HCT116 (cell line): ENCODE data around the gene TEN1. TPM values are rescaled to one million over a fixed set of nuclear protein-coding genes. Genes with fewer than 3 reads are reported as not detected.

Experiments used
- ATAC-seq: fragments of 200-7000 bp; cut with Tn5 transposase; 2 replicates; pipeline ENCODE4 v1.9.1; 2020; ENCODE audit warnings: mild to moderate bottlenecking, moderate library complexity
- BruUV-seq: library from RNA; stranded (reverse); fragments of 400-500 nt; replicated peaks from 2 replicates; lab custom pipeline; 2021; lab: Mats Ljungman, UMichigan
- CTCF ChIA-PET: fragments of 300-600 bp; sonication (Branson Sonifier 250); formaldehyde crosslinking; loops from one replicate; lab custom pipeline; 2021; ENCODE audit warnings: antibody characterized with exemption; lab: Charles Lee
- POLR2A ChIA-PET: fragments of 300-600, 350-600 bp; sonication (Branson Sonifier 250); formaldehyde crosslinking; loops from one replicate; lab custom pipeline; 2021; ENCODE audit warnings: antibody characterized with exemption; lab: Charles Lee
- RAD21 ChIA-PET, 2 experiments: fragments of 300-600 bp; sonication (Branson Sonifier 250); formaldehyde crosslinking; loops; one replicate each; lab custom pipeline; 2023; ENCODE audit warnings: low total read pairs in 2 of 2; ENCODE audit not compliant: uncharacterized antibody in 2 of 2, unreplicated experiment in 2 of 2, low non-redundant PET in 1 of 2; lab: Charles Lee
- DNase-seq: peaks from one replicate; pipeline ENCODE4 v3.0.0-alpha.2; 2010; ENCODE audit warnings: low read depth, low spot score
- H2AFZ ChIP-seq: fragments of 200-600 bp; shearing (Covaris generic), sonication (generic); 2 replicates; pipeline ENCODE4 v1.6.1; 2017; ENCODE audit warnings: low read depth, mixed run types, mixed read lengths, antibody characterized with exemption, low read length; ENCODE audit not compliant: poor library complexity, severe bottlenecking
- H3K27ac ChIP-seq: 2 replicates; pipeline ENCODE4 v1.5.1; 2012; ENCODE audit warnings: low read depth, low read length
- H3K27me3 ChIP-seq: fragments of 200-600 bp; sonication (generic); 2 replicates; pipeline ENCODE4 v1.6.1; 2016; ENCODE audit warnings: mixed run types, low read length, mixed read lengths; ENCODE audit not compliant: insufficient read depth
- H3K36me3 ChIP-seq, 2 experiments: fragments of 200-500 bp in 1 of 2; fragments of 200-600 bp in 1 of 2; sonication (Bioruptor generic) in 1 of 2; sonication (generic) in 1 of 2; 2 replicates each; pipeline versions ENCODE4 v1.5.1 to v1.6.1; 2014 to 2016; ENCODE audit warnings: low read length in 2 of 2, inconsistent platforms in 1 of 2, mixed read lengths in 1 of 2, mixed run types in 1 of 2; ENCODE audit not compliant: insufficient read depth in 2 of 2, control insufficient read depth in 1 of 2
- H3K4me1 ChIP-seq, 2 experiments: fragments of 200-600 bp in 1 of 2; sonication (generic) in 1 of 2; 2 replicates each; pipeline versions ENCODE4 v1.5.1 to v1.6.1; 2012 to 2017; ENCODE audit warnings: low read length in 2 of 2, inconsistent platforms in 1 of 2, mild to moderate bottlenecking in 1 of 2, mixed read lengths in 1 of 2, mixed run types in 1 of 2, moderate library complexity in 1 of 2; ENCODE audit not compliant: insufficient read depth in 2 of 2, control insufficient read depth in 1 of 2
- H3K4me2 ChIP-seq: fragments of 200-600 bp; sonication (generic); 2 replicates; pipeline ENCODE4 v1.6.1; 2017; ENCODE audit warnings: mixed run types, low read length, mixed read lengths
- H3K4me3 ChIP-seq, 2 experiments: fragments of 200-600 bp in 1 of 2; sonication (generic) in 1 of 2; replicated peaks in 1 of 2; 2 replicates each; pipeline ENCODE4 v1.5.1; 2011 to 2016; ENCODE audit warnings: low read length in 2 of 2, control low read depth in 1 of 2, low read depth in 1 of 2, mild to moderate bottlenecking in 1 of 2, mixed read lengths in 1 of 2, mixed run types in 1 of 2
- H3K79me2 ChIP-seq: fragments of 200-600 bp; sonication (generic); 2 replicates; pipeline ENCODE4 v1.6.1; 2017; ENCODE audit warnings: mild to moderate bottlenecking, mixed run types, low read length, moderate library complexity, mixed read lengths; ENCODE audit not compliant: insufficient read depth
- H3K9ac ChIP-seq: fragments of 200-600 bp; sonication (generic); 2 replicates; pipeline ENCODE4 v1.6.1; 2016; ENCODE audit warnings: low read length, mixed read lengths
- H3K9me2 ChIP-seq: fragments of 200-600 bp; sonication (generic), shearing (Covaris generic); 2 replicates; pipeline ENCODE4 v1.6.1; 2017; ENCODE audit warnings: mixed run types, mild to moderate bottlenecking, moderate library complexity; ENCODE audit not compliant: insufficient read depth
- H3K9me3 ChIP-seq, 2 experiments: fragments of 200-500 bp in 1 of 2; fragments of 200-600 bp in 1 of 2; sonication (Bioruptor generic) in 1 of 2; sonication (generic) in 1 of 2; 2 replicates each; pipeline ENCODE4 v1.6.1; 2014 to 2017; ENCODE audit warnings: low read length in 2 of 2, mixed read lengths in 2 of 2, inconsistent platforms in 1 of 2, low read depth in 1 of 2, mild to moderate bottlenecking in 1 of 2, mixed run types in 1 of 2, moderate library complexity in 1 of 2; ENCODE audit not compliant: control insufficient read depth in 1 of 2, insufficient read depth in 1 of 2
- H4K20me1 ChIP-seq: fragments of 200-600 bp; sonication (generic), shearing (Covaris generic); 2 replicates; pipeline ENCODE4 v1.6.1; 2017; ENCODE audit warnings: mixed run types, mild to moderate bottlenecking, moderate library complexity; ENCODE audit not compliant: insufficient read depth
- ATF3 ChIP-seq: IDR thresholded peaks from 2 replicates; pipeline ENCODE4 v1.6.1; 2012
- CTCF ChIP-seq, 3 experiments: fragments of 200-600 bp in 1 of 3; sonication (generic) in 1 of 3; IDR thresholded peaks in 2 of 3; conservative IDR thresholded peaks in 1 of 3; 2 replicates each; pipeline ENCODE4 v1.5.1; 2012 to 2017; ENCODE audit warnings: low read depth in 2 of 3, low read length in 2 of 3, antibody characterized with exemption in 1 of 3, borderline replicate concordance in 1 of 3, control low read depth in 1 of 3, mild to moderate bottlenecking in 1 of 3, mixed read lengths in 1 of 3, mixed run types in 1 of 3, moderate library complexity in 1 of 3; ENCODE audit not compliant: insufficient read depth in 1 of 3
- POLR2AphosphoS5 ChIP-seq: IDR thresholded peaks from 2 replicates; pipeline ENCODE4 v1.6.1; 2011; ENCODE audit warnings: mild to moderate bottlenecking, low read depth, low read length, moderate library complexity
- RAD21 ChIP-seq: IDR thresholded peaks from 2 replicates; pipeline ENCODE4 v1.6.1; 2012; ENCODE audit warnings: low read depth, mild to moderate bottlenecking
- TCF7L2 ChIP-seq: IDR thresholded peaks from 2 replicates; pipeline ENCODE4 v1.7.0; 2011; ENCODE audit warnings: borderline replicate concordance, inconsistent platforms; ENCODE audit not compliant: insufficient read depth, insufficient read length; ENCODE audit errors: extremely low read depth
- ZBTB33 ChIP-seq: IDR thresholded peaks from 2 replicates; pipeline ENCODE4 v1.6.1; 2011; ENCODE audit warnings: mild to moderate bottlenecking, low read length, moderate library complexity; ENCODE audit not compliant: insufficient replicate concordance; ENCODE audit errors: extremely low read depth
- intact Hi-C: fragments of 100-400 bp; cut with micrococcal nuclease; formaldehyde crosslinking; loops from 2 replicates; pipeline ENCODE4 v1.10.0; 2022
- total RNA-seq: library from RNA; stranded (reverse); gene quantifications from one replicate; pipeline ENCODE4 v1.2.1, GENCODE V29; 2021; ENCODE audit not compliant: unreplicated experiment
- TF ChIP-seq, protein P1 (sequence below): IDR thresholded peaks from 2 replicates; pipeline ENCODE4 v1.6.1; 2012; ENCODE audit warnings: low read depth

TEN1 gene
- total RNA-seq, 1 experiment from 2014 or later: 18.5 TPM

GRCh38 chr17:75970011-75970523 is 9.0 kb upstream of the TEN1 start:
- no TSS peak for BruUV-seq
- Histone ChIP-seq H3K36me3 (peaks cover 0 to 2% of the 10 kb centered on the region in 2 experiments; a peak in 2 of 4 replicates), H3K4me1 (no peaks in the 10 kb centered on the region), H3K79me2 (0 out of 2 replicates have a peak, but pooled peaks cover 5% of the 10 kb centered on the region), H3K9me2 (no peaks in the 10 kb centered on the region), H3K9ac (no peak overlapping the region), H3K27ac (no peak overlapping the region), H3K27me3 (no peaks in the 10 kb centered on the region), H3K9me3 (no peaks in the 10 kb centered on the region), H3K4me3 (no peak overlapping the region), H3K4me2 (no peak overlapping the region), H4K20me1 (no peaks in the 10 kb centered on the region), H2AFZ (no peak overlapping the region)
- CTCF ChIA-PET: no interaction called here
- ATAC-seq (no peak), DNase-seq (no peak)
- intact Hi-C loops: no loop called here
- RAD21 ChIA-PET: no interaction called here
- POLR2A ChIA-PET: no interaction called here
- TF ChIP-seq ATF3: no peak
- no peak for TF ChIP-seq ZBTB33
- TF ChIP-seq RAD21: no peak
- TF ChIP-seq TCF7L2: no peak
- no peak for TF ChIP-seq CTCF (IDR thresholded peaks at IDR 0.05 in 2 of 3, conservative IDR thresholded peaks at IDR 0.05 in 1 of 3; ENCODE audit: borderline replicate concordance in 1 of 3, insufficient read depth in 1 of 3, low read depth in 2 of 3, low read length in 2 of 3)
- TF ChIP-seq POLR2AphosphoS5: no peak
- TF ChIP-seq, protein P1, sequence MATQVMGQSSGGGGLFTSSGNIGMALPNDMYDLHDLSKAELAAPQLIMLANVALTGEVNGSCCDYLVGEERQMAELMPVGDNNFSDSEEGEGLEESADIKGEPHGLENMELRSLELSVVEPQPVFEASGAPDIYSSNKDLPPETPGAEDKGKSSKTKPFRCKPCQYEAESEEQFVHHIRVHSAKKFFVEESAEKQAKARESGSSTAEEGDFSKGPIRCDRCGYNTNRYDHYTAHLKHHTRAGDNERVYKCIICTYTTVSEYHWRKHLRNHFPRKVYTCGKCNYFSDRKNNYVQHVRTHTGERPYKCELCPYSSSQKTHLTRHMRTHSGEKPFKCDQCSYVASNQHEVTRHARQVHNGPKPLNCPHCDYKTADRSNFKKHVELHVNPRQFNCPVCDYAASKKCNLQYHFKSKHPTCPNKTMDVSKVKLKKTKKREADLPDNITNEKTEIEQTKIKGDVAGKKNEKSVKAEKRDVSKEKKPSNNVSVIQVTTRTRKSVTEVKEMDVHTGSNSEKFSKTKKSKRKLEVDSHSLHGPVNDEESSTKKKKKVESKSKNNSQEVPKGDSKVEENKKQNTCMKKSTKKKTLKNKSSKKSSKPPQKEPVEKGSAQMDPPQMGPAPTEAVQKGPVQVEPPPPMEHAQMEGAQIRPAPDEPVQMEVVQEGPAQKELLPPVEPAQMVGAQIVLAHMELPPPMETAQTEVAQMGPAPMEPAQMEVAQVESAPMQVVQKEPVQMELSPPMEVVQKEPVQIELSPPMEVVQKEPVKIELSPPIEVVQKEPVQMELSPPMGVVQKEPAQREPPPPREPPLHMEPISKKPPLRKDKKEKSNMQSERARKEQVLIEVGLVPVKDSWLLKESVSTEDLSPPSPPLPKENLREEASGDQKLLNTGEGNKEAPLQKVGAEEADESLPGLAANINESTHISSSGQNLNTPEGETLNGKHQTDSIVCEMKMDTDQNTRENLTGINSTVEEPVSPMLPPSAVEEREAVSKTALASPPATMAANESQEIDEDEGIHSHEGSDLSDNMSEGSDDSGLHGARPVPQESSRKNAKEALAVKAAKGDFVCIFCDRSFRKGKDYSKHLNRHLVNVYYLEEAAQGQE: no peak
